ENCODE data around the gene GBA3.

GRCh38 chr4:22683726-22684125 is 9.0 kb upstream of the GBA3 start:
- TF ChIP-seq, protein P1, sequence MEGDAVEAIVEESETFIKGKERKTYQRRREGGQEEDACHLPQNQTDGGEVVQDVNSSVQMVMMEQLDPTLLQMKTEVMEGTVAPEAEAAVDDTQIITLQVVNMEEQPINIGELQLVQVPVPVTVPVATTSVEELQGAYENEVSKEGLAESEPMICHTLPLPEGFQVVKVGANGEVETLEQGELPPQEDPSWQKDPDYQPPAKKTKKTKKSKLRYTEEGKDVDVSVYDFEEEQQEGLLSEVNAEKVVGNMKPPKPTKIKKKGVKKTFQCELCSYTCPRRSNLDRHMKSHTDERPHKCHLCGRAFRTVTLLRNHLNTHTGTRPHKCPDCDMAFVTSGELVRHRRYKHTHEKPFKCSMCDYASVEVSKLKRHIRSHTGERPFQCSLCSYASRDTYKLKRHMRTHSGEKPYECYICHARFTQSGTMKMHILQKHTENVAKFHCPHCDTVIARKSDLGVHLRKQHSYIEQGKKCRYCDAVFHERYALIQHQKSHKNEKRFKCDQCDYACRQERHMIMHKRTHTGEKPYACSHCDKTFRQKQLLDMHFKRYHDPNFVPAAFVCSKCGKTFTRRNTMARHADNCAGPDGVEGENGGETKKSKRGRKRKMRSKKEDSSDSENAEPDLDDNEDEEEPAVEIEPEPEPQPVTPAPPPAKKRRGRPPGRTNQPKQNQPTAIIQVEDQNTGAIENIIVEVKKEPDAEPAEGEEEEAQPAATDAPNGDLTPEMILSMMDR (IDR thresholded peaks at IDR 0.05; ENCODE audit: poor library complexity, severe bottlenecking) = no peak
- TF ChIP-seq POLR2AphosphoS5 (IDR thresholded peaks at IDR 0.05) = no peak
- TF ChIP-seq RAD21 (conservative IDR thresholded peaks at IDR 0.05) = no peak
- no peak for TF ChIP-seq SMC3 (conservative IDR thresholded peaks at IDR 0.05; ENCODE audit: poor library complexity)
- TF ChIP-seq EZH2 (IDR thresholded peaks at IDR 0.05; ENCODE audit: borderline replicate concordance, insufficient read depth, low read length, poor library complexity, severe bottlenecking) = no peak
- TF ChIP-seq MXI1 (conservative IDR thresholded peaks at IDR 0.05; ENCODE audit: poor library complexity, severe bottlenecking) = no peak
